ENCODE data around the gene RAMAC.
"Not testable (repeated sequence)": the region's sequence is repeated elsewhere in the genome, so short reads cannot be mapped to it uniquely, and the experiment has no call there.

The RAMAC gene

GRCh38 chr15:82985688-82986441 lies at the start of gene RAMAC:
RAMAC (plus strand) TSS chr15:82986210; CDS start chr15:82989019, 2,809 bp downstream.
- DNase-seq, result peak; percentile 93 to 99 (median 97)

DNA sequence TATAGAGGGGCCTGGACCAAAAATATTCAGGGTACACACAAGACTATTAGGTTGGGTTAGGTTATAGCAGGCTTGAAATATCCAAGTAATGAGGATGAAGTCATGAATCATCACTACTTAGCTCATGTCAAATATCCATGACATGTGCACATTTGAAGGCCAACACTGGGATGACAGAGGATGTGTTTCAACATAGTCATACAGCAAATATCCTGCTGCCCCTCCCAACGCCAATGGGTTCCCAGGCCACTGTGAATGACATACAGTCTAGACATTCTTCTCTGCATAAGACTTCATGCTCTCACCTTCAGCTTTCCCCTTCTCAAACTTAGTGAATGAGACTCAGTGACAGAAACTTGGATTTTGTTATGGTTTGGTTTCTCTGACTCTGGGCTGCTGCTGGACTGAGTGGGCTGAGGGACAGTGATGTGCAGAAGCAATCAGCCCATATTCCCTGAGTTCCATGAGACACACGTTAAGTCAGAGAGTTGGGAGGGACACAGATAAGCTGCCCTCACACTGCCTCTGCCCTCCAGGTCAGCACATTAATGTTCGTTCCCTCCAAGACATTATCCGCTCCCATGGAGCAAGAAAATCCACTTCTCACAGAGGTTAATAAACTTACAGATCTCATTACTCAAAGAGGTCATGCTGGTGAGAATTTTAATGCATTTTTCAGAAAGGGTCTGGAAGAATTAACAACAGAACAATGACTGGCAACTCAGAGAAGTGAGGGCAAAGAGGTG lies 48.9 kb upstream of the RAMAC start:
- DNase-seq, result peak in 1 of 3 experiments; percentile 11

- DNase-seq, result no peak
Measured at GRCh38 chr15:82937712-82938058, 48.3 kb upstream of the RAMAC start.

DNA sequence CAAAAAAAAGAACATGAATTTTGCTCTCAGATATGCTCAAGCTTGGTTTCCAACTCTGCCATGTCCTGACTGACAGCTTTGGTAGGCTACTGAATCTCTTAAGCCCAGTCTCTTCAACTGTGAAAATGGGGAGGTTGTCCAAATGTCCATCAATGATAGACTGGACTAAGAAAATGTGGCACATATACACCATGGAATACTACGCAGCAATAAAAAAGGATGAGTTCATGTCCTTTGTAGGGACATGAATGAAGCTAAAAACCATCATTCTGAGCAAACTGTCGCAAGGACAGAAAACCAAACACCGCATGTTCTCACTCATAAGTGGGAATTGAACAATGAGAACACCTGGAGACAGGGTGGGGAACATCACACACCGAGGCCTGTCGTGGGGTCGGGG lies 46.3 kb upstream of the RAMAC start:
- not testable (repeated sequence) for DNase-seq

DNA sequence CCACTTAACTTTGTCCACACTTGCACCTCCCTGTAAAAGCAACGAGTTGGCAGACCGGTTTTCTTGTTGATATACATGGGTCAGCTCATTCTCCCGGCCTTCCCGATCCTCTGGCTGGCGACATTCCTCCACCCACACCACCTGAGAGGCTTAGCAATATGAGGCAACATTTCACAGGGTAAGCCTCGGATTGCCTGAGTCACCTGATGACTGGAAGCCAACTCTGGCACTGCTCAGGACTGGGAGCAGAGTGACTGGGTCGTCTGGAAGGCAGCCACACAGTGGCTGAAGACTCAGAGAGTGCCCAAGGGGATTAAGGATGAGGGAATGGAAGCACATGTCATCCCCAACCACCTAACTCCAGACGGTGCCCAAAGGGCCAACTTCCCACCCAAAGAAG lies 43.3 kb upstream of the RAMAC start:
- no peak for DNase-seq

- DNase-seq, result no peak
Measured at GRCh38 chr15:82943176-82943575, 42.8 kb upstream of the RAMAC start.

- no peak for DNase-seq
Measured at GRCh38 chr15:82944056-82944455, 42.0 kb upstream of the RAMAC start.

DNA sequence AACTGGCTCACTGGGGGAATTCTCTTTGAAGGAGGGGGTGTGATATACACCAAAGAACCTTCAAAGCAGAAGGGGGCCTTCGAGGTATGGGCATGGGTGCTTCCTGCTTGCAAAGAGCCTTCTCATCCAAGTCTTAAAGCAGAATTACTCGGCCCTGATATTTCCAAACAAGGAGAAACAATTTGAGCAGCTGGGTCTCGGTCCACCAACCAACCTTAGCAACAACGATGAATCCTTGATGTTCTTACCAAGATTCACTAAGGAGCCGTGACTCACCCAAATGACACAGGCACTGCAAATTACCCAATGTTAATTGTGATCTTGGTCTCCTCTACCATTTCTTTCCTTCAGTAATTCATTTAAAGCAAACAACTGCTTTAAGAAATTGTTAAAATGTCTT lies 41.2 kb upstream of the RAMAC start:
- no peak for DNase-seq

DNA sequence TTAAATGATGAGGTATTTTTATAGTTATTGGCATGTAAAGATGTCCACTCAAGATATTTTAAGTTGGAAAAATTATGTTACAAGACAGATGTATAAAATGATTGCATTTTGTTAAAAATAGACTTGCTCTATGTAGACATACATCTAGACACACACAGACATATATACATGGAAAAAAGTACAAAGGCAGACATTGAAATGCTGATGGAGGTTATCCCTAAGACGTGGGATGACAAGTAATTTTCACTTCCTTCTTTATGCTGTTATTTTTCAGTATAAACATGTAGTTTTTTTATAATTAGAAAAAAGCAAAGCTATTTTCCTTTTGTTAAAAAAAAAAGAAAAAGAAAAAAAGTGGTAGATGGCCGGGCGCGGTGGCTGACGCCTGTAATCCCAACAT lies 40.7 kb upstream of the RAMAC start:
- no peak for DNase-seq

DNA sequence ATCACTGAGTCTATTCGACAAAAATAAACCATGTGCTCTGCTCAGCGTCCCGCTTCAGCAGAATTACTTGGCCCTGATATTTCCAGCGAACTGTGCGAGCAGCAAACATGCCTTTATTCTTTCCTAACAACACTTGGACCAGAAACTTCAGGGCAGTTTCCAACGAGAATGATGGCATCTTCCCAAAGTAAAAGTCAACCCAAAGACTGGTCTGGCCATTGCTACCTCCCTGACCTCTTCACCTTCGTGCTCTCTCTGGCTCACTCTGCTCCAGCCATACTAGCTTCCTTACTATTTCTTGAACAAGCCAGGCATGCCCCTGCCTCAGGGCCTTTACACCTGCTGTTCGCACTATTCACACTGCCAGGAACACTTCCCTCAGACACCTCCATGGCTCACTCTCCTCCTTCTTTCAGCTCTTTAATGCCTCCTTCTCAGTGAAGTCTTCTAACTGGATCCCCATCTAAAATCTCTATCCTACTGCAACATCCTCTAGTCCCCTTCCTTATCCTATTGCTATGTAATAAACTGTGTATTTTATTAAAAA lies 39.8 kb upstream of the RAMAC start:
- DNase-seq, result no peak

DNA sequence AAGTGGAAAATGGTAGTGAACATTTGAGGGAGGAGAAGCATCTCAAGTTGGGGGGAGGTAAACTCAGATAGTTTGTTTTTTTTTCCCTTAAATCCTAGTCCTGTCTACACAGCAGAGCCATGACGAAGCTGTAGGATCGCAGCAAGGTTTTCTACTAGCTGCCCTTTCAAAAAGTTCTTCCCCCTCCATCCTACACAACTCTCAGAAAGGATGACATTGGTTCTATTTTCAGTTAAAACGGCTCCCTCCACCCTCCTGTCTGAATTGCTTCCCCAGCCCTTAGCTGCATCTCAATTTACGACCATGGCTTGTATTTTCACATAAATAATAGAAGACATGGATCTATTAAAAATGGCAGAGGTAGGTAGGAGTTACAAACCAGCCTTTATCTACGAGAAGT lies 35.7 kb upstream of the RAMAC start:
- no peak for DNase-seq

GRCh38 chr15:82950746-82951370 lies 35.2 kb upstream of the RAMAC start:
- no peak for DNase-seq

DNA sequence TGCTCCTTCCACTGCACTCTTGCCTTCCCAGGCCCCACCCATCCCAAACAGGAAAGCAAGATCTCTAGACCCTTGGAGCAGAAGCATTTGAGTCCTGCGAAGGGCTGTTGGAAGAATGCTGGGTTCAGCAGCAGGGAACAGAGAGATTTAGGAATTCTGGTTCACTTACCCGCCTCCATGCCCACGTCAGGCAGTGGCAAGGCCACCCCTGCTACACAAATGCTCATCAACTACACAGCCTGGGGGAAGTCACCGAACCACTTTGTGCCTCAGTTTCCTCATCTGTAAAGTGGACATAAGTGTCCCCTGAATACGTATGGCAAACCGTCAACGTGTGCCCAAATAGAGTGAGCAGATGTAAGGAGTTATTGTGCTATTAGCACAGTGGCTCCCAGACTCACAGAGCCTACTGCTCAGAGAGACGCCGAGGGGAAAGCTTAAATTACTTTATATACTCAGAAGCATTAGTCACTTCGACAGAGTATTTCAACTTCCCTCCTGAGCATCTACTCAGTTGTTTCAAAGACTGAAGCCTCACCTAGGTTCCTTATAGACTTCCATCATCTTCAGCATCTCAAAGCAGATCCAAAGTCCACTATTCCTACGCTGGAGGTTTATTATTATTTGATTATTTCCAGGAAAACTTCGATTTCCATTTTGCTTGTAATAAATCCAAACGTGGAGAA lies 34.4 kb upstream of the RAMAC start:
- no peak for DNase-seq

- DNase-seq, result peak in 2 of 3 experiments; percentile 78 to 82
Measured at GRCh38 chr15:82952158-82953081, 33.6 kb upstream of the RAMAC start, which contains the start of gene HOMER2. HOMER2 (minus strand) TSS chr15:82952720; CDS start chr15:82952535, 185 bp downstream.

DNA sequence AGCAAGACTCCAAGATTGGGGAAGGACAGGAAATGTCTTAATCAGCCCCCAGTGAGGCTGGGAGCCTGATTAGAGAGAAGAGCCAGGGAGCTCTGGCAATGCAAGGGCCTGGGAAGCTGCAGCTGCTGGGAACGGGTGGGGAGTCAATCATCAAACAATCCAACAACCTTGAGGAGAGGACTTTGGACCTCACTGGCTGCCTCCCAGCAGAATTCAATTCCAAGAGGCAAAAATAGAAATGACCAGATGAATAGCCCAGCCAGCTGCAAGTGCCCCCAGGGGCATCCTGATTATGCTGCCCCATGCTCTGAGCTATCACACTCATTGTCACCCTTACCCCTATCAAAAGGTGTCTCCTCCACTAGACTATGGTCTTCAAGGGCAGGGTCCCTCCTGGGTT lies 27.4 kb upstream of the RAMAC start:
- no peak for DNase-seq

DNA sequence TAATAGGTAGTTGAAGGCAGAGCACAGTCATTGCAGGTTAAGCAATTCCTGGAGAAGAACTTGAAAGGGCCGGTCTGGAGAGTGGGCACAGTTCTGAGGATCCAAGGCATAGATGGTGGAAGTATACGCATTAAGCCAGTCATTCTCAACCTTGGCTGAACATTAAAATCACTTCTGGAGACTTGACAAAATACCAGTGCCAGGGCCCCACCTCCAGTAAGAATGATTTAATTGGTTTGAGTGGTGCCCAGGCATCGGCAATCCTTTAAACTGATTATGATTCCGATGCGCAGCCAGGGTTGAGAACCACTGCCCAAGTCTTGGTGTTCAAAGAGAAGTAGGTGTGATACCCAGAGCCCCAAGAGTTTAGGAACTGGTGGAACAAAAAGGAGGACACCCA lies 26.6 kb upstream of the RAMAC start:
- DNase-seq, result no peak

- no peak for DNase-seq
Measured at GRCh38 chr15:82960766-82961165, 25.2 kb upstream of the RAMAC start.

DNA sequence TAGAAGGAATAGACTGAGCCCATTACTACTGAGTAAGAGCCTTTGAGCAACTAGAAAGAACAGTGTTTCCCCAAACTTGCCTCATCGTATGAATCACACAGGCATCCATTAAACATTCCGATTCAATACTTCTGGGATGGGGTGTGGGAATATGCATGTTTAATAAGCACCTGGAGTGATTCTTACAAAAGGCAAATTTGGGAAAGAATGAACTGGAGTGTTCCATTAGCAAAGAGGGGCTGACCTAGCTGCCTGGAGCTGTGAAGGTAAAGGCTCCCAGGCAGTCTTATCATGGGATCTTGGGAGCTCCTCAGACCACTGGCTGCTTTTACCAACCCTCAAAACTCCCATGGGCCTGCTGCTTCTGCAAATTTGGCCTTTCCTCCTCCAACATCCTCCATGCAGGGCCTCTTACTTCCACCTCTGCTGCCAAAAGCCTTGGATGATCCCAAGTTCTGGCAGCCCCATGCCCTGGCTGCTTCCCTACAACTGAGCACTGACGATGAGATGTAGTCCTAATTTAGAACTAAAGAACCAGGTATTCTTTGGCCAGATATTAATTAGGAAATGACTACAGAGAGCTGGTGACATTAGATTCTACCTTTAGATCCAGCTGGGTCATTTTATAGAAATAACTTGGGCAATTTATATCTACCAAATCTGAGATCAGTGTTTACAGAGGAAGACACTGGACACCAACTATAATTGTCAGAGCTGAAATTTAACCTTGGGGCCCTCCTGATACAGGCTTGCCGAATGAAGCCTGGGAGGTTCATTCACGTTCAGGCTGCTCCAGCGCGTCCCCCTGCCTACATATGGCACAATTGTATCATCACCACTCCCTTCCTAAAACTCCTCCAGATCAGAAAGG lies 22.3 kb upstream of the RAMAC start:
- no peak for DNase-seq

- DNase-seq, result no peak
Measured at GRCh38 chr15:82964890-82965289, 21.1 kb upstream of the RAMAC start.

DNA sequence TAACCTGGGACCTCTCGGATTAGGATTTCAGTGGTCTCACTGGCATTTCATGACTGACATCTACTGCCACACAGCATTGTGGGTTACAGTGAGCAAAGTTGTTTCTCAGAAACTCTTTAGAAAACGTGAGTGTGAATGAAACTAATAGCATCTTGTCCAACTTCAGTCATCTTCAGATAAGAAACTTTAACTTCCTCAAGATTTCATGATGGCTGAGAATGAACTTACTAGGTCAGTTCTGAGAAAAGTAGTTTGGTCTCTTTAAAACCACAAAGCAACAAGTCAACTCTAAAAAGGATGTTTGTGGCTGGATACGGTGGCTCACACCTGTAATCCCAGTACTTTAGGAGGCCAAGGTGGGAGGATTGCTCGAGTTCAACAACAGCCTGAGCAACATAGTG lies 19.3 kb upstream of the RAMAC start:
- no peak for DNase-seq

GRCh38 chr15:82968066-82968465 lies 17.9 kb upstream of the RAMAC start:
- DNase-seq, result no peak

All from NCI-H1417 (cell line).